Trophoblast cell (in vitro differentiated cells and primary cell): ENCODE measurements around the gene CDKL2.

Experiments used
- DNase-seq, 2 donors: peaks; one replicate each; pipeline ENCODE4 v3.0.0-alpha.2; 2016
- H2AFZ ChIP-seq: 2 replicates; pipeline ENCODE4 v1.6.1; 2013; ENCODE audit warnings: low read length, moderate library complexity, mild to moderate bottlenecking; ENCODE audit not compliant: insufficient read depth, poor library complexity
- H2AK5ac ChIP-seq: 2 replicates; pipeline ENCODE4 v1.6.1; 2013; ENCODE audit warnings: mild to moderate bottlenecking, low read length
- H2BK120ac ChIP-seq: 2 replicates; pipeline ENCODE4 v1.6.1; 2013; ENCODE audit warnings: low read length, mild to moderate bottlenecking, moderate library complexity; ENCODE audit not compliant: insufficient read depth, poor library complexity
- H2BK12ac ChIP-seq: 2 replicates; pipeline ENCODE4 v1.6.1; 2013; ENCODE audit warnings: mild to moderate bottlenecking, low read length, moderate library complexity
- H2BK5ac ChIP-seq: 2 replicates; pipeline ENCODE4 v1.6.1; 2013; ENCODE audit warnings: low read length, low read depth, moderate library complexity, mild to moderate bottlenecking; ENCODE audit not compliant: poor library complexity
- H3K14ac ChIP-seq: 2 replicates; pipeline ENCODE4 v1.6.1; 2013; ENCODE audit warnings: mild to moderate bottlenecking, low read length
- H3K18ac ChIP-seq: 2 replicates; pipeline ENCODE4 v1.6.1; 2013; ENCODE audit warnings: mild to moderate bottlenecking, low read length
- H3K23ac ChIP-seq: 2 replicates; pipeline ENCODE4 v1.6.1; 2013; ENCODE audit warnings: low read length
- H3K27ac ChIP-seq: 2 replicates; pipeline ENCODE4 v1.5.1; 2013; ENCODE audit warnings: low read depth, mild to moderate bottlenecking, inconsistent platforms, low read length, moderate library complexity
- H3K27me3 ChIP-seq: 2 replicates; pipeline ENCODE4 v1.6.1; 2013; ENCODE audit warnings: inconsistent platforms, mild to moderate bottlenecking, low read length, moderate library complexity; ENCODE audit not compliant: insufficient read depth
- H3K36me3 ChIP-seq, 2 experiments: 1 replicate in 1 of 2; 2 replicates in 1 of 2; pipeline ENCODE4 v1.6.1; 2013; ENCODE audit warnings: low read length in 2 of 2, mild to moderate bottlenecking in 2 of 2, moderate library complexity in 1 of 2; ENCODE audit not compliant: insufficient read depth in 2 of 2, control insufficient read depth in 1 of 2
- H3K4ac ChIP-seq: 2 replicates; pipeline ENCODE4 v1.6.1; 2013; ENCODE audit warnings: low read depth, mild to moderate bottlenecking, low read length, moderate library complexity
- H3K4me1 ChIP-seq, 2 experiments: 1 replicate in 1 of 2; 2 replicates in 1 of 2; pipeline ENCODE4 v1.6.1; 2013; ENCODE audit warnings: low read length in 2 of 2, mild to moderate bottlenecking in 2 of 2, moderate library complexity in 1 of 2; ENCODE audit not compliant: insufficient read depth in 2 of 2, control insufficient read depth in 1 of 2
- H3K4me2 ChIP-seq: 2 replicates; pipeline ENCODE4 v1.6.1; 2013; ENCODE audit warnings: inconsistent platforms, mild to moderate bottlenecking, low read length, moderate library complexity
- H3K4me3 ChIP-seq: 2 replicates; pipeline ENCODE4 v1.5.1; 2013; ENCODE audit warnings: mild to moderate bottlenecking, low read depth, low read length, inconsistent platforms
- H3K79me1 ChIP-seq: one replicate; pipeline ENCODE4 v1.6.1; 2013; ENCODE audit warnings: low read length
- H3K79me2 ChIP-seq: 2 replicates; pipeline ENCODE4 v1.6.1; 2013; ENCODE audit warnings: low read length, mild to moderate bottlenecking; ENCODE audit not compliant: control insufficient read depth, insufficient read depth, poor library complexity
- H3K9ac ChIP-seq: 2 replicates; pipeline ENCODE4 v1.6.1; 2013; ENCODE audit warnings: mild to moderate bottlenecking, low read length
- H3K9me3 ChIP-seq: 2 replicates; pipeline ENCODE4 v1.6.1; 2013; ENCODE audit warnings: low read depth, mild to moderate bottlenecking, control low read depth, inconsistent platforms, low read length; ENCODE audit not compliant: insufficient read depth
- H4K12ac ChIP-seq: 2 replicates; pipeline ENCODE4 v1.6.1; 2013; ENCODE audit warnings: low read depth, mild to moderate bottlenecking, low read length, moderate library complexity
- H4K8ac ChIP-seq: 2 replicates; pipeline ENCODE4 v1.6.1; 2013; ENCODE audit warnings: low read depth, mild to moderate bottlenecking, low read length, moderate library complexity
- H4K91ac ChIP-seq: one replicate; pipeline ENCODE4 v1.6.1; 2013; ENCODE audit warnings: low read depth, mild to moderate bottlenecking, low read length, moderate library complexity
- WGBS: extraction: QIAGEN DNeasy Blood & Tissue Kit; methylation state at CpG from one replicate; pipeline ENCODE4 v1.1.7; 2013; ENCODE audit warnings: missing lambda C conversion rate; ENCODE audit not compliant: insufficient read length, insufficient coverage; ENCODE audit errors: extremely low coverage; 5-methylcytosine and 5-hydroxymethylcytosine counted together

CDKL2 gene

DNA sequence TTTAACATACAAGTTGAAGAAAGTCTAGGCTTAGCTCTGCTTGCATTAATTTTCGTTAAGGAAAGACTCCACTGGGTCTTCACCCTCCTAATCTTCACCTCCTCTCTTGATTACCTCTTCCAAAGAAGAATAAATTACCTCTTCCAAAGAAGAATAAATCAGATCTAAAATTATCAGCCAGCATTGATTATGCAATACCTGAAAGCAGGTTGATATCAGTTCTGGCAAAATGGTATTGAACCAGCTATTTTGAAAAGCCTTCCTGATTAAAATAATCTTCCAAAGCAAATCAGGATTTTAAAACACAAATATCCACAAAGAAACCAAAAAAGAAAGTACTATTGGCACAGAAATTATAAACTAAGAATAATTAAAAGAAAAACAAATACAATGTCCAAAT lies 36.9 kb downstream of the CDKL2 start:
- Histone ChIP-seq H2BK5ac (no peak overlapping the region), H3K4me1 (no peaks in the 10 kb centered on the region), H3K36me3 (no peaks in the 10 kb centered on the region), H3K27ac (no peak overlapping the region), H3K9ac (no peak overlapping the region), H2AFZ (no peak overlapping the region), H3K79me2 (no peaks in the 10 kb centered on the region), H3K4me3 (no peak overlapping the region), H3K4ac (no peak overlapping the region), H3K23ac (no peak overlapping the region), H3K27me3 (no peaks in the 10 kb centered on the region), H2AK5ac (no peak overlapping the region), H2BK12ac (no peak overlapping the region), H3K9me3 (no peaks in the 10 kb centered on the region), H4K8ac (no peak overlapping the region), H3K79me1 (no peaks in the 10 kb centered on the region), H3K4me2 (no peak overlapping the region), H4K91ac (no peak overlapping the region), H3K14ac (no peak overlapping the region), H3K18ac (no peak overlapping the region), H2BK120ac (no peak overlapping the region), H4K12ac (no peak overlapping the region)
- WGBS, result no CpG with 5 or more reads among the region's 1 CpG
- DNase-seq, result no peak

DNA sequence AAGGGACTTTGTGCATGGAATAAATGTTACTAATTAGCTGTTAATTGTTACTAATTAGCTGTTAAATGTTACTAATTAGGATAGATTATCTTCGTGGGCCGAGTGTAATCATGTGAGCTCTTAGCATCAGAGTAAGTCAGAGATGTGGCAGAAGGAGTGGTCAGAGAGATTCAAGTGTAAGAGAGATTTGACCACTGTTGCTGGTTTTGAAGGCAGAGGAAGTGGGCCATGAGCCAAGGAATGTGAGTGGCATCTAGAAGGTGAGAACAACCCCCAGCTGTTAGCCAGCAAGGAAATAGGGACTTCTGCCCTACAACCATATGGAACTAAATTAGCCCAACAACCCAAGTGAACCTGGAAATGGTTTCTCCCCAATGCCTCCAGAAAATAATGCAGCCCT lies 46.3 kb downstream of the CDKL2 start:
- H3K79me1 ChIP-seq, result no peaks in the 10 kb centered on the region
- no peak overlapping the region for H3K23ac ChIP-seq
- H3K36me3 ChIP-seq, result no peaks in the 10 kb centered on the region
- no peak overlapping the region for H2BK5ac ChIP-seq
- H3K4me1 ChIP-seq, result no peaks in the 10 kb centered on the region
- no peak overlapping the region for H2BK12ac ChIP-seq
- no peak overlapping the region for H3K4me2 ChIP-seq
- H2AFZ ChIP-seq, result no peak overlapping the region
- no peak overlapping the region for H3K4ac ChIP-seq
- no peaks in the 10 kb centered on the region for H3K79me2 ChIP-seq
- no peak overlapping the region for H3K18ac ChIP-seq
- H2BK120ac ChIP-seq, result no peak overlapping the region
- no peak overlapping the region for H4K8ac ChIP-seq
- no peak overlapping the region for H2AK5ac ChIP-seq
- peak overlapping the region; percentile 47 for H3K9ac ChIP-seq
- WGBS, result no CpG with 5 or more reads among the region's 2 CpGs
- no peak overlapping the region for H3K14ac ChIP-seq
- H4K12ac ChIP-seq, result no peak overlapping the region
- no peak overlapping the region for H4K91ac ChIP-seq
- H3K27me3 ChIP-seq, result no peaks in the 10 kb centered on the region
- no peak overlapping the region for H3K27ac ChIP-seq
- no peaks in the 10 kb centered on the region for H3K9me3 ChIP-seq
- H3K4me3 ChIP-seq, result no peak overlapping the region
- no peak for DNase-seq

DNA sequence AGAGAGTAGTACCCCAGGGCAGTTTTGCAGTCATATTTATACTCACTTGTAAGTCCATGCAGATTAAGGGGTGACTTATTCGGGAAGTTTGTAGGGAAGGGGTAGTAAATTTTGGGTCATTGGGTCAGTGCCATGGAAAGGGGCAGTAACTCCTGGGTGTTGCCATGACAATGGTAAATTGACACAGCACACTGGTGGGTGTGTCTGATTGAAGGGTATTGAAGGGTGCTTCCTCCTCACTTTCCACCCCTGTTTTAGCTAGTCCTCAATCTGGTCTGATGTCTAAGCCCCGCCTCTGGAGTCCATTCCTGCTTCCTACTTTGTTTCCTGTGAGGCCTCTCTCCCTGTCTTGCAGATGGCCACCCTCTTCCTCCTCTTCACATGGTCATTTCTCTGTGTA lies 62.6 kb downstream of the CDKL2 start:
- Histone ChIP-seq H2BK120ac (no peak overlapping the region), H3K79me1 (no peaks in the 10 kb centered on the region), H3K4me3 (no peak overlapping the region), H3K4ac (no peak overlapping the region), H2BK5ac (no peak overlapping the region), H2AFZ (no peak overlapping the region), H2BK12ac (no peak overlapping the region), H3K4me2 (no peak overlapping the region), H3K27me3 (no peaks in the 10 kb centered on the region), H3K14ac (no peak overlapping the region), H4K91ac (no peak overlapping the region), H2AK5ac (no peak overlapping the region), H3K9me3 (no peaks in the 10 kb centered on the region), H3K4me1 (no peaks in the 10 kb centered on the region), H3K18ac (no peak overlapping the region), H3K9ac (no peak overlapping the region), H3K23ac (no peak overlapping the region), H3K36me3 (no peaks in the 10 kb centered on the region), H4K12ac (no peak overlapping the region), H3K79me2 (no peaks in the 10 kb centered on the region), H3K27ac (no peak overlapping the region), H4K8ac (no peak overlapping the region)
- DNase-seq, result no peak
- no CpG with 5 or more reads among the region's 2 CpGs for WGBS

DNA sequence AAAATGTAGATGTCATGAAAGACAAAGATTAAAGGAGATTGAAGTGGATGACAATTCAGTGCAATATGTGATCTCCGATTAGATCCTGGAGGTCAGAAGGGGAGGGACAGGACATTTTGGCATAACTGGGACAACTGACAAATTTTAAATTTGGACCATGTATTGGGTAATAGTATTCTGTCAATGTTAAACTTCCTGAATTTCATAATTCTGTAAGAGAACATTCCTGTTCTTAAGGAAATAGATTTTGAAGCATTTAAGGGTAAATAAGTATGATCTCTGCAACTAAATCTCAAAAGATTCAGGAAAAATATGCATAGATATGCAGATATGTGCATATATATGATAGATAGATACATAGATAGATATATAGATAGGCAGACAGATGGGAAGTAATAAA lies 63.4 kb downstream of the CDKL2 start:
- Histone ChIP-seq H2AFZ (no peak overlapping the region), H3K79me2 (no peaks in the 10 kb centered on the region), H2BK120ac (no peak overlapping the region), H3K4me1 (no peaks in the 10 kb centered on the region), H3K4ac (no peak overlapping the region), H3K9ac (no peak overlapping the region), H2AK5ac (no peak overlapping the region), H3K23ac (no peak overlapping the region), H3K36me3 (no peaks in the 10 kb centered on the region), H4K91ac (no peak overlapping the region), H3K9me3 (no peaks in the 10 kb centered on the region), H4K12ac (no peak overlapping the region), H3K27me3 (no peaks in the 10 kb centered on the region), H3K4me3 (no peak overlapping the region), H3K18ac (no peak overlapping the region), H2BK12ac (no peak overlapping the region), H3K79me1 (no peaks in the 10 kb centered on the region), H3K27ac (no peak overlapping the region), H2BK5ac (no peak overlapping the region), H4K8ac (no peak overlapping the region), H3K14ac (no peak overlapping the region), H3K4me2 (no peak overlapping the region)
- no peak for DNase-seq
- no CpG with 5 or more reads among the region's 1 CpG for WGBS

DNA sequence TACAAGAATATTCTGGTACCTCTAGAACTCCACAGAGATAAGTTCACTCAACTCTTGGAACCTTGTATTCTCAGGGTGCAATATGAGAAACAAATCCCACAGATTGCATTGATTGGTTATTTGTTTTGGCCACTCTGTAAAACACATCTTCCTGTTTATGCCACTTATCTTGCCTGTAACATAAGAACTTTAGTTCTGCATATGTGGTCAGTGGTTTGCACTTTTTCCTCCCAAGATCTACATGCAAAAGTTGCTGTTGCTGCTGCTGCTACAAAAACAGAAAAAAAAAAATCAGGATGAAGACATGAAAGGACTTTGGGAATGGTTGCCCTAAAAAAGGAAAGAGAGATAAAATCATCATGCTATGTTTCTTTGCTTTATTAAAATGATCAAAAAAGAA lies 64.8 kb downstream of the CDKL2 start:
- Histone ChIP-seq H3K4me1 (peaks cover 0 to 3% of the 10 kb centered on the region in 2 experiments), H4K91ac (no peak overlapping the region), H2BK12ac (no peak overlapping the region)

More for the DNA sequence above, 64.8 kb downstream of the CDKL2 start:
- no peak overlapping the region for H2BK5ac ChIP-seq
- no peak overlapping the region for H2AFZ ChIP-seq
- no peaks in the 10 kb centered on the region for H3K27me3 ChIP-seq
- H2AK5ac ChIP-seq, result no peak overlapping the region
- no peak for DNase-seq
- H3K23ac ChIP-seq, result no peak overlapping the region
- H3K79me1 ChIP-seq, result no peaks in the 10 kb centered on the region
- no peak overlapping the region for H3K4me2 ChIP-seq
- H3K4ac ChIP-seq, result no peak overlapping the region
- H3K18ac ChIP-seq, result no peak overlapping the region
- no peak overlapping the region for H3K27ac ChIP-seq
- H2BK120ac ChIP-seq, result no peak overlapping the region
- H3K14ac ChIP-seq, result no peak overlapping the region
- H3K9me3 ChIP-seq, result no peaks in the 10 kb centered on the region
- no peak overlapping the region for H4K12ac ChIP-seq
- no peak overlapping the region for H3K4me3 ChIP-seq
- no peak overlapping the region for H4K8ac ChIP-seq
- no peaks in the 10 kb centered on the region for H3K79me2 ChIP-seq
- no peaks in the 10 kb centered on the region for H3K36me3 ChIP-seq
- H3K9ac ChIP-seq, result no peak overlapping the region
